A549 treated with GW870086 at 1 μM for 4 hours (cell line): ENCODE data around the gene SCRN2. TPM values are rescaled to one million over a fixed set of nuclear protein-coding genes. Genes with fewer than 3 reads are reported as not detected.

Experiments
- total RNA-seq: library from RNA; stranded (reverse); fragments of 200-300 nt; extraction: Qiagen RNA extraction; gene quantifications from 5 replicates; pipeline ENCODE4 v1.2.3, GENCODE V29; 2022; ENCODE audit warnings: low read depth

SCRN2 gene
- total RNA-seq: 31.4 to 41.3 TPM (median 39.2 TPM) in 5 replicates

GRCh38 chr17:47840742-47841487, at the start of gene SCRN2:
Gene SCRN2, minus strand, starts transcription at chr17:47841273. Its CDS starts 430 bp downstream, at chr17:47840843.

DNA sequence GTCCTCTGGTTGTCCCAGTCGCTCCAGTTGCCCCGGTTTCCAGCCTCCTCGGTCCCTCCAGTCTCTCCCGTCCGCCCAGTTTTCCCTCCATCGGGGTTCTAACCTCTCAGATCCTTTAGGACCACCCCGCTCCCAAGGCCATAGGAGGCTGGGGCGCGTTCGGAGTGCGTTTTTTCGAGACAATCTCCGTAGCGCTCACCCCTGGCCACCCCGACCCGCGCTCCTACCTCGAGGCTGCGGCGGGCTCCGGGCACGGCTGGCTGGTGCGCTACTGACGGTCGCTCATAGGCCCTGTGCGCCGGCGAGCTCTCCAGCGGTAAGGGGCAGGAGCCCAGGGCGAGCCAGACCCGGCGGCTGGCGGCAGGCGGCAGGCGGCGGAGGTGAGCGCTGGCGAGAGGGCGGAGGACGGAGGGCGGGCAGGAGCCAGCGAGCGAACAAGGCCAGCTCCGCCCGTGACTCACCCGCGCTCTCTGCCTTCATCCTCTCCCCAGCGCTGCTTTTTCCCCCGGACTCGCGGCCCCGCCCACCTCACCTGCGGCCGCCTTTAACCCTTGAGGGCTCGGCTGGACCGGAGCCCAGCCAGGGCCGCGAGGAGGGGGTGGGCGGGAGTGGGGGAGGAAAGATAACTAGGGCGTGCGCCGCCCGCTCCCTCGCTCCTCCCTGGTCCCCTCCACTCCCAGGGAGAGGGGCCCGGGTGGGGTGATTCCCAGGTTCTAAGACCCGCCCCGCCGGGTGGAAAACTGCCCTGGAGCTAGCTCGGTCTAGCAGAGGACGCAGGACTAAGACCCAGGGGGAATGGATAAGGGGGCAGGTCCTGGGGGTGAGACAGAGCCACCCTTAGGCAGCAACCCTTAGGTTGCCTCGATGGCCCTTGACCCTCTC, 9.9 kb upstream of the SCRN2 start, which contains the start of gene SP6:
TSS of gene SP6 (minus strand) at position 472 of the 882 bp plus-strand sequence. CDS start 2,734 bp downstream, outside the sequence.

GRCh38 chr17:47831003-47831933, 9.8 kb downstream of the SCRN2 start, which contains the start of the genes LRRC46 and MRPL10:
Gene LRRC46, plus strand, starts transcription at chr17:47831670. Its CDS starts 320 bp downstream, at chr17:47831990.
Gene MRPL10, minus strand, starts transcription at chr17:47831541. Its CDS starts 30 bp downstream, at chr17:47831511.

GRCh38 chr17:47821424-47822391, 19.4 kb downstream of the SCRN2 start, which contains the start of gene OSBPL7:
Gene OSBPL7, minus strand, starts transcription at chr17:47821794. Its CDS starts 1,516 bp downstream, at chr17:47820278.

Other genes with a start within 250 kb of the SCRN2 start
- 302 to 358 TPM (median 327 TPM) in 5 replicates for gene KPNB1, start 191.4 kb downstream of the SCRN2 start, total RNA-seq
- 5.1 to 6.1 TPM (median 5.4 TPM) in 5 replicates for gene TBKBP1, start 147.1 kb downstream of the SCRN2 start, total RNA-seq
- 0.06 to 0.19 TPM (median 0.10 TPM) in 5 replicates for gene TBX21, start 108.0 kb downstream of the SCRN2 start, total RNA-seq
- gene OSBPL7, start 19.5 kb downstream of the SCRN2 start, total RNA-seq: 11.2 to 18.1 TPM (median 16.4 TPM) in 5 replicates
- gene MRPL10, start 9.7 kb downstream of the SCRN2 start, total RNA-seq: 86.7 to 114 TPM (median 88.3 TPM) in 5 replicates
- 2.6 to 4.3 TPM (median 3.0 TPM) in 5 replicates for gene LRRC46, start 9.6 kb downstream of the SCRN2 start, total RNA-seq
- gene SP6, start 9.9 kb upstream of the SCRN2 start, total RNA-seq: 3.4 to 4.4 TPM (median 4.1 TPM) in 5 replicates
- gene SP2, start 55.0 kb upstream of the SCRN2 start, total RNA-seq: 16.1 to 19.0 TPM (median 17.7 TPM) in 5 replicates
- gene PNPO, start 100.3 kb upstream of the SCRN2 start, total RNA-seq: 20.8 to 24.7 TPM (median 24.1 TPM) in 5 replicates
- gene PRR15L, start 116.6 kb upstream of the SCRN2 start, total RNA-seq: 0.81 to 1.1 TPM (median 0.92 TPM) in 5 replicates
- gene CDK5RAP3, start 129.8 kb upstream of the SCRN2 start, total RNA-seq: 99.2 to 115 TPM (median 111 TPM) in 5 replicates
- 13.9 to 19.5 TPM (median 17.4 TPM) in 5 replicates for gene COPZ2, start 196.5 kb upstream of the SCRN2 start, total RNA-seq
- gene NFE2L1, start 207.1 kb upstream of the SCRN2 start, total RNA-seq: 102 to 120 TPM (median 114 TPM) in 5 replicates